Muscle of leg (tissue), 11 donors: ENCODE measurements around the gene ZBTB40. TPM values are rescaled to one million over a fixed set of nuclear protein-coding genes. Genes with fewer than 3 reads are reported as not detected.
A peak's percentile ranks its signal among the peaks of the same experiment; 100 is the strongest.

Experiments
- DNase-seq: peaks from one replicate; pipeline ENCODE4 v3.0.0; 2013
- H3K27ac ChIP-seq: one replicate; pipeline ENCODE4 v1.5.1; 2013; ENCODE audit warnings: mild to moderate bottlenecking, low read length, control low read depth
- H3K27me3 ChIP-seq: one replicate; pipeline ENCODE4 v1.6.1; 2013; ENCODE audit warnings: low read length; ENCODE audit not compliant: control insufficient read depth, insufficient read depth
- H3K36me3 ChIP-seq: one replicate; pipeline ENCODE4 v1.6.1; 2013; ENCODE audit warnings: low read length; ENCODE audit not compliant: control insufficient read depth, insufficient read depth
- H3K4me1 ChIP-seq: one replicate; pipeline ENCODE4 v1.6.1; 2013; ENCODE audit warnings: low read length; ENCODE audit not compliant: control insufficient read depth, insufficient read depth
- H3K4me3 ChIP-seq: one replicate; pipeline ENCODE4 v1.5.1; 2013; ENCODE audit warnings: low read length, control low read depth
- H3K9me3 ChIP-seq: replicated peaks from 2 replicates; pipeline ENCODE4 v1.6.1; 2013; ENCODE audit warnings: low read depth, low read length; ENCODE audit not compliant: control insufficient read depth
- WGBS: methylation state at CpG from one replicate; pipeline ENCODE4 v1.1.5; 2013; ENCODE audit warnings: missing lambda C conversion rate; ENCODE audit not compliant: insufficient coverage; 5-methylcytosine and 5-hydroxymethylcytosine counted together
- polyA plus RNA-seq, 8 donors: library from polyadenylated mRNA; unstranded; fragments of 120-200 nt; gene quantifications; one replicate each; pipeline versions ENCODE4 v1.2.1 to v1.2.3, GENCODE V29; 2013; ENCODE audit warnings: inconsistent platforms in 1 of 8, low replicate concordance in 1 of 8; ENCODE audit not compliant: insufficient read length in 8 of 8, insufficient read depth in 1 of 8
- total RNA-seq: library from RNA; stranded (reverse); fragments of 120-200 nt; gene quantifications from one replicate; pipeline ENCODE4 v1.2.4, GENCODE V29; 2013

ZBTB40 gene
- total and polyA plus RNA-seq, 9 donors: 10.3 to 15.2 (median 11.6) TPM

DNA sequence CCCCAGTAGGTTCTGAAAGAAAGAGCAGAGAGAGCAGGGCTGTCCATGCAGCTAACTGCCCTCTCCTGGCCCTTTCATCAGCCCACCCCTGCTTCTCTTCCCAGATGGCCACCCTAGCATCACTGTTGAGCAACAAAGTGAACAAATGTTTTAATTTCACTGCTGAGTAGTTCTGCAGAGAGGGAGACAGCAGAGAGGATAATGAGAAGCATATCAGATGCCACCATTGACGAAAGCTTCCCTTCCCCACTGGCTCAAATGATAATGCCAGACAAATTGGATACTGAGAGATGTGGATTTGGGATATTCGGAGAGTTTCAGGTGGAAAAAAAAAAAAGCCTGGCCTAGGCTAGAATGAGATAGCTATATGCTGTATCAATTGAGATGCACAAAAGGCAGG lies 46.8 kb downstream of the ZBTB40 start:
- peaks cover 2% of the 10 kb centered on the region for H3K4me1 ChIP-seq
- H3K27me3 ChIP-seq: no peaks in the 10 kb centered on the region
- H3K36me3 ChIP-seq: peaks cover 10% of the 10 kb centered on the region
- 71% methylated on average over 1 of the region's 2 CpGs for WGBS
- H3K27ac ChIP-seq: no peak overlapping the region
- no peak for DNase-seq
- no peaks in the 10 kb centered on the region for H3K9me3 ChIP-seq
- no peak overlapping the region for H3K4me3 ChIP-seq

- Histone ChIP-seq H3K4me3 (no peak overlapping the region), H3K27ac (no peak overlapping the region), H3K9me3 (no peaks in the 10 kb centered on the region), H3K27me3 (no peaks in the 10 kb centered on the region), H3K4me1 (peaks cover 2% of the 10 kb centered on the region), H3K36me3 (peaks cover 10% of the 10 kb centered on the region)
- no peak for DNase-seq
- WGBS: 100% methylated on average over 1 of the region's 4 CpGs
Measured at GRCh38 chr1:22500058-22500457, 48.4 kb downstream of the ZBTB40 start.

DNA sequence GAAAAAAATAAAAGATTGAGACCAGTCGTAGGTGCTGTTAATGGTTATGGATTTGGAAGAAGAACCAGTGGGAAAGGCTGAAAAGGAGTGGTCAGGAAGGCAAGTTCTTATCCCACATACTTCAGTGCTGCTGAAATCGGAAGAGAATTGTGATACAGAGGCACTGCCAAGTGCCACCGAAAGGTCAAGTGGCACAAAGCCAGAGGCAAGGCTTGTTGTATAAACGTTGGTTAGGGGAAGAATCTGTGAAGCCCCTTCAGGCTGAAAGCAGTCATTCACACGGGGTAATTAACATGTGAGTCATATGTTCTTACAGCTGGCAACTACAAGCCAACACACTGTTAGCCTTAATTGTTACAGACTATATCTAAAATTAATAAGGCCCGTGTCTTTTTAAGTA lies 48.8 kb downstream of the ZBTB40 start:
- H3K36me3 ChIP-seq: peaks cover 10% of the 10 kb centered on the region
- H3K4me3 ChIP-seq: no peak overlapping the region
- H3K27me3 ChIP-seq: no peaks in the 10 kb centered on the region
- peaks cover 2% of the 10 kb centered on the region for H3K4me1 ChIP-seq
- peak; percentile 54 for DNase-seq
- no peaks in the 10 kb centered on the region for H3K9me3 ChIP-seq
- H3K27ac ChIP-seq: no peak overlapping the region
- WGBS: 42% methylated on average over 3 of the region's 6 CpGs

DNA sequence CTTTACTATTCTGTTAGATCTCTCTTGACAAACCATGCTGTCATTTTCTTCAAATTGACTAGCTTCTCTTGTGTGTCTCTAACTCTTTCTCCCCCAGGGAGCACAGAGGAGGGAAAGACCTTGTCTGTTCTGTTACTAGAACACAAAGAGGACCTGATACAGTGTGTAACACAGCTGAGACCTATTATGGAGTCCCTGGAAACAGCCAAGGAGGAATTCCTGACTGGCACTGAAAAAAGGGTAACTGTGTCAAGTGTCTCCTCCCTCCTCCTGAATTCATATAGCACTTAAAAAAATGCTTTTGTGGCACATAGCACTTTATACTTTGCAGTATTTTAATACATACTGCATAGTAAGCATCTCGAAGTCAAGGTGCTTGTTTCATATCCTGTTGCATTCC lies 50.6 kb downstream of the ZBTB40 start:
- WGBS: no CpG with 5 or more reads among the region's 1 CpG
- Histone ChIP-seq H3K4me3 (no peak overlapping the region), H3K4me1 (peaks cover 2% of the 10 kb centered on the region), H3K27me3 (no peaks in the 10 kb centered on the region), H3K27ac (no peak overlapping the region), H3K36me3 (peaks cover 17% of the 10 kb centered on the region), H3K9me3 (no peaks in the 10 kb centered on the region)
- no peak for DNase-seq

DNA sequence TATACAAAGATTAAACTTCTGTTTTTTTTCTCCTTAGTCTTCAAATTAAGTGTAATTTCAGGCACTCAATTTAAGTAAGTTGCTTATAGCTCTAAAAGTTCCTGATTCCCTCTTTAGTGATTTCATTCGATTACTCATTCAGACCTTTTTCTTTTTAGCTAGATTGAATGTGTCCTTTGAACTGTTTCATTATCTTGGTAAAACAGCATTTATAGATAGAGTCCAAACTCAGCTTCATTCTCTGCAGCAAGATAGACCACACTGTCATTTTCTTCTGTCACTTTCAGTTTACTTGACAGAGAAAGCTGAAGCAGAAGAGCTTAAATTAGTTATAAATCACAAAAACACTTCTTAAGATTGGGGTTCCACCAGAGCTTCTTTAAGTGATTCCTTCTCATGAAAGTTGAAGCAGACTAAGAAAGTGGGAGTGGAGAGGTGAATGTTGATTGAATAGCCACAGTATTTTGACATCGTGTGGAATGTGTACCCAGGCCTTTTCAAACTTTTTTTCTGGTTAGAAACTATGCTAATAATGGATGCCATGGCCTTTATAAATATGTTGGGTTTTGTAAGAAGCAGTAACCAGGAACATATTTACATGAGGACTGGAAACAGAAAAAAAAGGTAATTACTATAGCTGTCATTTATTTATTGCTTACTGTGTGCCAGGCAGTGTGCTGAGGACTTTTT lies 52.2 kb downstream of the ZBTB40 start:
- no peak overlapping the region for H3K4me3 ChIP-seq
- peaks cover 26% of the 10 kb centered on the region for H3K36me3 ChIP-seq
- H3K9me3 ChIP-seq: no peaks in the 10 kb centered on the region
- H3K27me3 ChIP-seq: no peaks in the 10 kb centered on the region
- no peak for DNase-seq
- H3K4me1 ChIP-seq: peaks cover 2% of the 10 kb centered on the region
- WGBS: 50% methylated on average over 1 of the region's 2 CpGs
- H3K27ac ChIP-seq: no peak overlapping the region

GRCh38 chr1:22506130-22506692 lies 54.6 kb downstream of the ZBTB40 start:
- no peak overlapping the region for H3K27ac ChIP-seq
- DNase-seq: no peak
- WGBS: 60% methylated on average over 6 of the region's 8 CpGs
- H3K36me3 ChIP-seq: peaks cover 39% of the 10 kb centered on the region
- no peak overlapping the region for H3K4me3 ChIP-seq
- no peaks in the 10 kb centered on the region for H3K4me1 ChIP-seq
- H3K27me3 ChIP-seq: no peaks in the 10 kb centered on the region
- H3K9me3 ChIP-seq: no peaks in the 10 kb centered on the region

GRCh38 chr1:22507587-22507986 lies 55.9 kb downstream of the ZBTB40 start:
- no peaks in the 10 kb centered on the region for H3K9me3 ChIP-seq
- H3K36me3 ChIP-seq: peaks cover 50% of the 10 kb centered on the region
- WGBS: 75% methylated on average over 5 of the region's 10 CpGs
- H3K4me1 ChIP-seq: no peaks in the 10 kb centered on the region
- H3K27me3 ChIP-seq: no peaks in the 10 kb centered on the region
- H3K4me3 ChIP-seq: no peak overlapping the region
- DNase-seq: peak; percentile 20
- no peak overlapping the region for H3K27ac ChIP-seq

DNA sequence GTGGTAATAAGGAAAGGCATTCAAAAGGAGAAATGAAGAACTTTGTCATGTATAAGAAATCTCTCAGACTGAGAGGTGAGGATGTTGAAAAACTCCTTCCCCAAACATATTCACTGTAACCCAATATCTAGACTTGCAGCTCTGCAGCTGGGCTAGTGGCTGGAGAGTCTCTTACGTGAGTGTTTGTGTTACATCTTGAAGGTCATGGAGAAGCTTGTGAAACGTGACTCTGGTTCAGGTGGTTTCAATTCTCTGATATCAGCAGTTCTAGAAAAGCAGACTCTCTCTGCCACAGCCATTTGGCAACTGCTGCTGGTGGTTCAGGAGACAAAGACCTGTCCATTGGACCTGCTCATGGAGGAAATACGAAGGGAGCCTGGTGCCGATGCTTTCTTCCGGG lies 56.7 kb downstream of the ZBTB40 start:
- no peak for DNase-seq
- no peaks in the 10 kb centered on the region for H3K4me1 ChIP-seq
- peaks cover 54% of the 10 kb centered on the region for H3K36me3 ChIP-seq
- 33% methylated on average over 1 of the region's 5 CpGs for WGBS
- H3K4me3 ChIP-seq: no peak overlapping the region
- H3K9me3 ChIP-seq: no peaks in the 10 kb centered on the region
- H3K27me3 ChIP-seq: no peaks in the 10 kb centered on the region
- no peak overlapping the region for H3K27ac ChIP-seq

- H3K27ac ChIP-seq: no peak overlapping the region
- no peaks in the 10 kb centered on the region for H3K9me3 ChIP-seq
- H3K4me1 ChIP-seq: no peaks in the 10 kb centered on the region
- H3K4me3 ChIP-seq: no peak overlapping the region
- WGBS: 72% methylated on average over 2 of the region's 3 CpGs
- no peaks in the 10 kb centered on the region for H3K27me3 ChIP-seq
- peaks cover 59% of the 10 kb centered on the region for H3K36me3 ChIP-seq
- DNase-seq: no peak
Measured at GRCh38 chr1:22508991-22509390, 57.3 kb downstream of the ZBTB40 start.

GRCh38 chr1:22509815-22510214 lies 58.2 kb downstream of the ZBTB40 start:
- Histone ChIP-seq H3K27ac (no peak overlapping the region), H3K4me1 (no peaks in the 10 kb centered on the region), H3K9me3 (no peaks in the 10 kb centered on the region), H3K36me3 (peaks cover 66% of the 10 kb centered on the region), H3K27me3 (no peaks in the 10 kb centered on the region), H3K4me3 (no peak overlapping the region)
- no peak for DNase-seq

GRCh38 chr1:22512873-22513272 lies 61.2 kb downstream of the ZBTB40 start:
- WGBS: 97% methylated on average over 7 of the region's 9 CpGs
- no peak overlapping the region for H3K27ac ChIP-seq
- no peaks in the 10 kb centered on the region for H3K4me1 ChIP-seq
- H3K27me3 ChIP-seq: no peaks in the 10 kb centered on the region
- H3K9me3 ChIP-seq: no peaks in the 10 kb centered on the region
- H3K4me3 ChIP-seq: no peak overlapping the region
- no peak for DNase-seq
- H3K36me3 ChIP-seq: peaks cover 79% of the 10 kb centered on the region
